NOMO-1 treated with dmso at 0.1 percent for 144 hours (cell line): ENCODE results near the gene SLCO2B1.
A peak's percentile ranks its signal among the peaks of the same experiment; 100 is the strongest.

Source experiments
- DNase-seq: peaks from one replicate; lab custom pipeline; 2025; ENCODE audit not compliant: unreplicated experiment; lab: John Stamatoyannopoulos, UW

SLCO2B1 gene

DNA sequence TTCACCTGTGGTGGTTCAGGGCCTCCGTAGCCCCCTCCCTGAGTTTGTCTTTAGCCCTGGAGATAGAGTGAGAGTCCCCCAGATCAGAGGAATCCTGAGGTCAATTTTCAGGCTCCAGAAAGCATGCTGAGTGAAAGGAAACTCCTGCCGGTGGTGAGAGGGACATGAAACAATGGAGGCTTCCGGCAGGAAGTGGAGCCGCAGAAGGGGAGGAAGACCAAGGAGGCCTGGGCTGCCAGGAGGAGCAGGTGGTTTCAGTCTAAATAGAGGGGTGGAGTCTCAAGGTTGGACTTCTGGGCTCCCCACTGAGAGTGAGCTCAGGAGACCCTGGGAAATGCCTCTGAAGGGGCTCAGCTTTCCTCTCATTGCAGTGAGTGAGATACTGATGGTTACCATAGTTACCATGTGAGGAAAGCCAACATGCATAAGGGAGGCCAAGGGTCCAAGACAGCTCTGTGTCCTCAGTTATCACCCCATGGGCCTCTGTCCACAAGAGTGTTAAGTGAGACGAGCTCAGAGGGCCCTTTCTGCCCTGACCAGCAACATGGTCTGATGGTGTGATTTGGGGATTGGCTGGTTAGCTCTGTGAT is 10.7 kb downstream of the SLCO2B1 start:
- DNase-seq, result no peak

DNA sequence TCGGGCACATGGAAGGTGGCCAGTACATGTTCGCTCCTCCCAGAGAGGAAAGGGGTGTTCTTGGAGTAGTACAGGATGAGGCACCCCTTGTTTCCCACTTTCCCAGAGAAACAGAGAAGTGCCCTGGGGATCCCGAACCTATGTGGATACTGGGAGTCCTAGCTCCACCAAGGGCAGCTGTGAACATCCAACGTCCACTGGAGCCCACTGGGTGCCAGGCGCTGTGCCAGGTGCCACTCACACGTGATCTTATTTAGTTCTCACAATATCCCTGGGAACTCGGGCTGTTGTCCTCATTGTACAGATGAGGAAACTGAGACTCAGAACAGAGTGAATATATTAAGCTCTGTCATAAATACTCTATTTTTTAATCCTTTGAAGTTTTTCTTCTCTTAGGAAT is 12.0 kb downstream of the SLCO2B1 start:
- no peak for DNase-seq

DNA sequence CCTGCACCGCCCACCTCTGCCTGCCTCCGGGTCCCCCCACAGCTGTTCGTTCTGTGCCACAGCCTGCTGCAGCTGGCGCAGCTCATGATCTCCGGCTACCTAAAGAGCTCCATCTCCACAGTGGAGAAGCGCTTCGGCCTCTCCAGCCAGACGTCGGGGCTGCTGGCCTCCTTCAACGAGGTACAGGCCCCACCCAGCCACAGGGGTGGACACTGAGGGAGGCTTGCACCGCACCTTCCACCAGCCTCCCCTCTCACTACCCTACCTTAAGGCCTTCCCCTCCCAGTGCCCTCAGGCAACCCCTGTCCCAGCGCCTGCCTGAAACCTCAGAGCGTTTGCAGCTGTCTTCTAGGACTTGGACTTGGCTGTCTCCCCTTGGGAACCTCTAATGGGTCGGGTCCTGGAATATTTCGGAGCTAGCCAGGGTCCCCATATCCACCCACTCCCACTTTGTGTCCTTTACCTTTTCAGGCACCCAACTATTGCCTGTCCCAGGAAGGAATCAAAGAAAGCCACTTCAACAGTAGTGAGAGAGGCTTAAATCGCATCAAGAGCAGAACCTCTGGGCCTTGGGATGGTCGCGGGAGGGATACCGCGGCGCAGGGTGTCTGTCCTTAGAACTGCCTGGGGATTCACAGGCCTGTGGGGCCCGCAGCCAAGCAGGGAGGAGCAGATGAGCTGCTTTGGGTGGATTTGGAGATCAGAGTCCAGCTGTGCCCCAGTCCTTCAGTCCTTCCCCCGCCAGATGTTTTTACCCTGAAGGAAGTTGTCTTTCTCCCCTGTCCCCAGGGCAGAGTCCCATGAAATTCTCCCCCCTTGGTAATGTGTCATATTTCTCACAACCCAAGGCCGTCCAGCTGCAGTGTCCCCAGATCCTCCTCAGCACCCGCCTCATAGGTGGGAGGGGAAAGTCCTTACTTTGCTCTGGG is 13.3 kb downstream of the SLCO2B1 start:
- no peak for DNase-seq

DNA sequence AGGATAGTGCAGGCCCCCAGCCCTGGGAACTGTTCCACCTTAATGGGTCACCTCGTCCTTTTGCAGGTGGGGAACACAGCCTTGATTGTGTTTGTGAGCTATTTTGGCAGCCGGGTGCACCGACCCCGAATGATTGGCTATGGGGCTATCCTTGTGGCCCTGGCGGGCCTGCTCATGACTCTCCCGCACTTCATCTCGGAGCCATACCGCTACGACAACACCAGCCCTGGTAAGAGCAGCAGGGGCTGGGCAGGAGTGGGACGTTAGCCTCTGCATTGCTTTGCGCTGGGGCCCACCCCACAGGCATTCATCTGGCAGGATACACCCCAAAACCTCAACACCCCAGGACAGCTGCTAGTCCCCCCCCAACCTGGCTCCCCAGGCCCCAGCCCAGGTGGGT is 14.8 kb downstream of the SLCO2B1 start:
- no peak for DNase-seq

DNA sequence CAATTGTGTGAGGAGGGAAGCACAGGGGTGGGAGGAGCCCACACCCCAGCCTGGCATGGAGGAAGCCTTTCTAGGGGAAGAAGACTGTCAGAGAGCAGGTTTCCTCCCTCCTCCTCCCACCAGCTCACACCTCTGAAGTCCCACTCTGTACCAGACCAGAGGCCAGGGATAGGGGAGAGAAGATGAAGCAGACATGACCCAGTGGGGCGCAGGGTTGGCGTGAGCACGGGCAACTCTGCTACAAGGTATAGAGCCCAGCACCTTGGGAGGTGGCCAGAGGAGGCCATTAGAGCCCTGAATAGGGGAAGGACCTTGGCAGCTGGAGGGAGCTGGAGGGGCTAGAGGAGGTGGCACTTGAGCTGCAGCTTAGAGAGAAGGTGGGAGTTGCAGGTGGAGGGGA is 15.9 kb downstream of the SLCO2B1 start:
- no peak for DNase-seq

DNA sequence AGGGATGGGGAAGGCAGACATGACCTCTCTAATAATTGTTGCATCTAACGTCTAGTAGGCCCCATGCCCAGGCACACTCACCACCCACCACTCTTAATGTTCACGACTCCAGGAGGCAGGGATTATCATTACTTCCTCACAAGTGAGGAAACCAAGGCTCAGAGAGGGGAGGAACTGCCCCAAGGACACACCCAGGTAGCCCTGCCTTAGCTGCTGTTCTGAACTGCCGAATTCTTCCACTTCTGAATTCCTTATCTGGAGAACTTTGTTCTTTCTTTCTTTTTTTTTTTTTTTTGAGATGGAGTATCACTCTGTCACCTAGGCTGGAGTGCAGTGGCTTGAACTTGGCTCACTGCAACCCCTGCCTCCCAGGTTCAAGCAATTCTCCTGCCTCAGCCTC is 16.7 kb downstream of the SLCO2B1 start:
- DNase-seq, result no peak

DNA sequence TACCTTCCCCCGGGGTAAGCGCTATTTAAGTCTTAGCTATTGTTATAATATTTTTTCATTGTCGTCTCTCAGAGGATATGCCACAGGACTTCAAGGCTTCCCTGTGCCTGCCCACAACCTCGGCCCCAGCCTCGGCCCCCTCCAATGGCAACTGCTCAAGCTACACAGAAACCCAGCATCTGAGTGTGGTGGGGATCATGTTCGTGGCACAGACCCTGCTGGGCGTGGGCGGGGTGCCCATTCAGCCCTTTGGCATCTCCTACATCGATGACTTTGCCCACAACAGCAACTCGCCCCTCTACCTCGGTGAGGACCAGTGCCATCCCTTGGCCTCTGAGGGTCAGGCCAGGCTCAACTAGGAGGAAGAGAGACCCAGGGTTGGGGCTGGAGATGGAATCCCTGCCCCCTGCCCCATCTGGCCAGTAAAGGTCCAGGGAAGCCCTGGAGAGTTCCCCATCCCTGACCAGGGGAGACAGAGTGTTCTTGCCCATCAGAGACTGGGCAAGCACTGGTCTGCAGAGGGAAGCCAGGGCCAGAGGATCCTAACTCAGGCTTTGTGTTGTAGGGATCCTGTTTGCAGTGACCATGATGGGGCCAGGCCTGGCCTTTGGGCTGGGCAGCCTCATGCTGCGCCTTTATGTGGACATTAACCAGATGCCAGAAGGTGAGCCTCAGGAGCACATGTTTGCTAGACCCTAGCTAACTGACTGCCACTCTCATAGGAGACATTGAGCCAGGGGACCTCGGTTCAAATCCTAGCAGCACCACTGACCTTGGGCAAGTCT is 18.4 kb downstream of the SLCO2B1 start:
- DNase-seq, result no peak

DNA sequence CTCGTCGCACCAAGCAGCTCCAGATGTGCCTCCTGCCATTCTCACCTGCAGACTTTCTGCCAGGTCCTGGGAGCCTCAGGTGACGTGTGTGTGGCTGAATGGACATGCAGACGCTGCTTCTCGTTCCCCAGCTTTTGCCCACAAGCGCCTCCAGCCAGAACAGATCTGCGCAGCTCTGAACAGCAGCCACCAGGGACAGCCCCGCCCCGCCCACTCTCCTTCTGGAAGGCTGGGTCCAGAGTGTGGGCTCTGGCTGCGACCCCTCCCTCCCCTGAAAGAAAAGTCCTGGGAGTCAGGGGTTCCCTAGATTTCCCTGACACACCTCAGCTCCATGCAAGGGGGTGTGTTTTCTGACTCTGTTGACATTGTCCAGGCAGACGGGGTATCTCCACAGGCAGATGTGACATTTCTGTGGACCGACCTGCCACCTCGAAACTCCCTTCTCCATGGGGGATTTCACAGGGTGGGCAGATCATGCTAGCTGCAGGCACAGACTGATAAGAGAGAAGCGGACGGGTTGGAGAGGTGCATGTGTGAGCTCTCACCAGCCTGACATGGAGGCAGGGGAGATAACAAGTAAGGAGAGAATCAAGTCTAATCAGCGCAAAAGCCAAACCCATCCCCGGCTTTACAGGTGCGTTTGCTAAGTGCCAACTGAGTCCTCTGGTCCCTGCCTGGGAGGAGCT is 19.8 kb downstream of the SLCO2B1 start:
- no peak for DNase-seq

DNA sequence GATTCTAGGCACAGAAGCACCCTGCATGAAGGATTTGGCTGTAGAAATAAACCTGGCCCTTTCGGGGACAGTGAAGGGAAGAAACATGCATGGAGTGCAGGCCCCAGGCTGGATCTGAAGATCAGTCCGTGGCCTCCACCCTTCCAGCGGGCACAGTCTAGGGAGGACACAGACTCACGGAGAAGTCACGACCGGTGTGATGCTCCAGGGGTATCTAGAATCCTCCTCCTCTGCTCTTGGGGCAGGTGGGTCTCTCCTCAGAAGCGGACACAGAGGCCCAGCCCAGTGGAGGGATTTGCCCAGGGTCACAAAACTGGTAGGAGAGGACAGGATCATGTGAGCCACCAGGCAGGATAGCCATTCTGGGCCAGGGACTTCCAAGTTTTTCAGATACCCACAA is 22.4 kb downstream of the SLCO2B1 start:
- no peak for DNase-seq

DNA sequence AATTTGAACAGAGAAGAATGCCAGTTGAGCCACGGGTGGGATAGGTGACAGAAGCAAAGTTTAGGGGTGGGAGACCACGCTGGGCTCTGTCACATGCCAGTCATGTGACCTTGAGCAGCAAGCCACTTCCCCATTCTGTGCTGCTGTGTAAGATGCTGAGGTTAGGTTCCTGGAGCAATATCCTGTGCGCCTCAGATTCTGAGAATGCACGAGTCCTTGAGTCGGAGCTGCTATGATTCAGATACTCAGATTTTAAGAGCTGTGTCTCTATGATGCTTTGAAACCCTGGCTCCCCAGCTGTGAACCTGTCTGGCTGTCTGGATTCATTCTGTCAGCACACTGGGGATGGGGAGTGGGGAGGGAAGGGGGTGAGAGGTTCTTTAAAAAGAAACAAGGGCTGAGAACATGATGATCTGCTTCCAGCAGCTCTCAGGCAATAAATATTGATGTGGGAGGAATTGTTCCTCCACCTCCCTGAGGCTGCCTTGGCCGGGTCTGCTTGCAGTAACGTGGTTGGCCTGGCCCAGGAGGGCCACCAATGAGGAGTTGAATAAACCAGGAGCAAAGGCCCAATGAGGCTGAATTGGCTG is 24.0 kb downstream of the SLCO2B1 start:
- DNase-seq, result peak; percentile 16

DNA sequence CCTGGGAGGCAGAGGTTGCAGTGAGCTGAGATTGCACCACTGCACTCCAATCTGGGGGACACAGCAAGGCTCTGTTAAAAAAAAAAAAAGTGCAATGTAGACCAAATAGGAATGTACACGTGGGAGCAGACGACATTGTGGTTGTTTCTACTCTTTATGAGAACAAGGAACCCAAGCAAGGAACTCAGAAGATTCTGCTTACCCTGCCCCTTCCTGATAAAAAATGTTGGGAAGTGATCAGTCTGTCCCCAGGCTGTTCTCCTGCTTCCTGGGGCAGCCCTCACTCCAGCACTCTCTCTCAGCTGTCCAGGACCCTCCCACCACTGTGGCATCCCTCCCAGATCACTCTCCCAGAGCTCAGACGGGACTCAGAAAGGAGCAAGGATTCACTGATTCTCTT is 31.8 kb downstream of the SLCO2B1 start:
- no peak for DNase-seq

DNA sequence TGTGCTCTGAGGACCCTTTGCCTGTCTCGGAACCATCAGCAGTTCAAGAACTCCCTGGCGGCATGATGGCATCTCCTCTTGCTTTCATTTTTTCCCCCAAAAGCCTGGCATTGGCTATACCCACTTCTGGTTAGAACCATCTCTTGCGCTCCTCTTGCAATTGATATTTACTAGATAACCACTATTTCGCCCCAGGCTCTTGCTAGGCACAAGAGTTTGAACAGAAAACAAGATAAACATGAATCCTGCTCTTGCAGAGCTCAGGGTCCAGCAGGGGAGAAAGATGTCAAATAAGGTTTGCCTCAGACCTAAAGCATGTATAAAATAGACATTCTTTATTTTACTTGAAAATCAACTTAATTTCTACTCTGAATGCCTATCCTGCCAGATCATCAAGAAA is 33.1 kb downstream of the SLCO2B1 start:
- no peak for DNase-seq

DNA sequence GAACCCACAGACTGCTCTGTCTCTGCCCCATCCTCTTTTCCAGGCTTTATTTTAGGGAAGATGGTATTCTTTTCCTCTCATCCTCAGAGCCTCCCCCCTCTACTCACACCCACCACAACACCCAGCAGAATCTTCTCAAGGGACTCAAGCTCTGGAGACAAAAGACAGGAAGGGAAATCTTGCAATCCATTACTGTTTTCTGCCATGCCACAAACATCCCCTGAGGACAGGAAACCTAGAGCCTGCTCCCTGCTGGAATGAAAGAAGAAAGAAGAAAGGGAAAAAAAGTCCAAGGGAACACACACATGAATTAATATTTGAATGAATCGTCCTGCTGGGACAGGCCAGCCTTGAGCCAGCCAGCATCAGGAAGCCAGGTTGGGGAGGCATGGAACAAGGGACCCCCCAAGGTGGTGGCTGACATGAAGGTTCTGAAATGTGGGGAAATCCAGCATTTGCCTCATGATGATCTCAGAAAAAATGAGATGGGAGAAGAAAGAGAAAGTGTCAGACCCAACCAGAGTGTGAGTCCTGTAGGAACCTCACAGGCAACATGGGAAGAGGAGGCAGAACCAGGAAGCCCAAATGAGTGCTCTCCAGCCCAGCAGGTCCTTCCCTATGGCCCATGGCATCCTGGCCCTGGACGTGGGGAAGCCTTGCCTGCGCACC is 34.0 kb downstream of the SLCO2B1 start:
- DNase-seq, result no peak

DNA sequence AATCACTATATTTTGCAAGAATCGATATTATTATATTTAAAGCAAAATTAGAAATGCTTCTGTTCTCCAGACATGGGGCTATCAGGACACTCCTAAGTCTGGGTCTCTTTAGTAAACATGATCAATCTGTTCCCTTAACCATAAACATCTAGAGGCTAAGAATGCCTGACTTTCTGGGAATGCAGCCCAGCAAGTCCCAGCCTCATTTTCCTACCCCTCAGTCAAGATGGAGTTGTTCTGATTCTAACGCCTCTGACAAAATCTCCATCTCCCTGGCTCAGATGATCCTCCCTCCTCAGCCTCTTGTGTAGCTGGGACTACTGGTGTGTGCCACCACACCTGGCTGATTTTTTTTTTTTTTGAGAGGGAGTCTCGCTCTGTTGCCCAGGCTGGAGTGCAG is 35.0 kb downstream of the SLCO2B1 start:
- no peak for DNase-seq

DNA sequence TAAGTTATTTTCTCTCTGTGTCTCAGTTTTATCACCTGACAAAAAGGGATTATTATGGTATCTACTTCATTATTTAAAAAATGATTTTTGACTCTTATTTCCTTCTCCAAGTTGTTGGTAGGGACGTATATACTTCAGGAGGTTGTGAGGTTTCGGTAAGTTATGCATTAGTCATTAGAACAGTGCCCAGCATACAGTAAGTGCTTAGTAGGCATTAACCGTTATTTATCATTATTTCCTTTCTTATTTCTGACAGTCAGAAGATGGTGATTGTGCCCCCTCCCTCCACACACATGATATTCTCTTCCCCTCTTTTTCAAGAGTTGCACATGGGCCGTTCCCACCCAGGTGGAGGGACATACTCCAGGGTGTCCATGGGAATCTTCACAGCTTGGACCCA is 36.1 kb downstream of the SLCO2B1 start:
- DNase-seq, result no peak

DNA sequence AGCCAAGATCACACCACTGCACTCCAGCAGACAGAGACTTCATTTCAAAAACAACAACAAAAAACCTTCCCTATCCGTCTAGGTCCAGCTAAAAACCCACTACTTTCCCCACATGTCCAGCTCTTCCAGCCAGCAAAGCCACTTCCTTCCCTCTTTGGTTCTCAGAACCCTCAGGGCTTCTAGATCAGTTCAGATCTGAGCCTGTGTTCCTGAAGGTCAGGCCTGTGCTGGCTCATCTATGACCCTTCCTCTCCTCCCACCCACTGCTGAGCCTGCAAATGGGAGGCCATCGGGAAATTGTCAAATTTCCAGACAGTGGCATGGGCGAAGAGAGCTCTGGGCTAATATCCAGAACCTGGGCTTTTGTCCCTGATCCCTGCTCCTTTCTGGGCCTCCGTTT is 37.8 kb downstream of the SLCO2B1 start:
- no peak for DNase-seq

DNA sequence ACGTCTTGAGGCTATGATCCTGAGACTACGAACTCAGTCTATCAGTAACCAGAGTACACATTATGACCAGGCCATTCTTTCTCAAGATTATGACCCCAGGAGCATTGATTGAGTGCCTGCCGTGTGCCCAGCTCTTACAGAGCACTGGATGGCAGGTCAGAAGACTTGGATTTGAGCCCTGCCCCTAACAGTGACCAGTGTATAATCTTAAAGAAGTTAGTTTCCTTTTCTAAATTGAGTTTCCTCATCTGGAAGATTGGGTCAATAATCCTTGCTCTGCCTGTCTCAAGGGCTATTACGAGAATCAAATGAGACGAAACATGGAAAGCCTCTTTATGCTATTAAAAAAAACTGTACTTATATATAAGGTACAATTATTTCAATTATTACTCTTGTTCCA is 38.2 kb downstream of the SLCO2B1 start:
- DNase-seq, result no peak

DNA sequence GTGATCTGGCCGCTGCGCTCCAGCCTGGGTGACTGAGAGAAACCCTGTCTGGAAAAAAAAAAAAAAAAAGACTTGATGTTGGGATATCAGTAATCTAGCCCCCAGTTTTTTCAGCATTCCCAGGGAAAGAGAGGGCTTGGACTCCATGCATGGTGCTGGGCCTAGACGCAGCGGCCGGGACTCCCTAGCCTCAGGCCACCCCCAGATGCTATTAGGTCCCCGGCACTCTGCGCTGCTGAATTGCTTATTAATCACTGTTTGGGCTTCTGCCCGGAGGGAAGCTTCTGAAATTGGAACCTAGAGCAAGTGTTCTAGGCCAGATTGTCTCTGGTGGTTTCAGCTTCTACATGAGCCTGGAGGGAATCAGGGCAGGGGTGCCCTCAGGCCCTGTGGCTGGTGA is 39.0 kb downstream of the SLCO2B1 start:
- no peak for DNase-seq

DNA sequence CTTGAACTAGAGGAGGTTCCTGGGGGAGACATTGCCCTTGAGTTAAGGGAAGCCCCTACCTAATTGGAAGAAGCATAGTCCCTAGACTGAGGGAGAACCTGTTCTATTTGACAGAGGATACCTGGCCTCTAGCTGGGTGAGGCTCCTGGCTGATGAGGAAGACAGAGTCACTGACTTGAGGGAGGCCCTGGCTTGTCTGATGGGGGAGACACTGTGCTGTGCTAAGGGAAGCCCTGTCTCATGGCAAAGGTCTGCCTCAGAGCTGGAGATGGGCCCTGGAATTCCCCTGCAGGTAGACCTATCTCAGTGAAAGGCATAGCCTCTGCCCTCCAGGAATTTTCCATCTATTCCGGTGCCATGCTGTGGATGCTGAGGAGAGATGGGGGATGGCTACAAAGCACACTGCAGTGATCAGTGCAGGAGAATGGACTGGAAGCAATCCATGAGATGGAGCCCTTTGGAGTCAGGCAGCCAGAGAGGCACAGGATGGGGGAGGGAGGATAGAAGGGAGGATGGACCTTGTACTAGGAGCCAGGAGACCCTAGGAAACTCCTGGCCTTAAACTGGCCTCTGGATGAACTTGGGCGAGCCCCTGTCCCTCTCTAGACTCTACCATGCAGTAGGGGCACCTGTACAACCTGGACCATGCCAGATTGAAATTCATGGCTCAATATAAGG is 39.9 kb downstream of the SLCO2B1 start:
- no peak for DNase-seq

DNA sequence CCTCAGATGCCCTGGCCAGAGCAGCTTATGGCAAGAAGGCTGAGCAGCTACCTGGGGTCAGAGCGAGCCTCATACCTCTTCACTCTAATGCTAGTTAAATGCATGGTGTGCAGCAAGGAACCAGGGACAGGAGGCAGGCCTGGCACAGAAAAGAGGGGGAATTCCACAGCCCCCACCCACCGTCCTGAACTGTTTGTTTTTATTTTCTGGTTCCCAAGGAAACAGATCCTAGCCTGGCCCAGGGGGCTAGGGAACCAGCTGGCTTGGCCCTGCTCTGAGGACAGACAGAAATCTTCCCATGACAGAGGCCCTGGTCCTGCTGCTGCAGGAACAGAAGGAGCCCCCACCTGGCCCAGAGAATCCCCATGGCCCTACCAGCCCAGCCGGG is 40.4 kb downstream of the SLCO2B1 start:
- DNase-seq, result no peak
